Urothelium cell line (cell line): ENCODE results near the gene PHF21A.

ENCODE experiments used
- DNase-seq: peaks from one replicate; pipeline ENCODE4 v3.0.0; 2011; ENCODE audit warnings: low spot score, mixed read lengths
- FAIRE-seq: peaks from 2 replicates; lab custom pipeline; 2011; peaks lifted over from hg19 to GRCh38; lab: Jason Lieb, UNC

Gene PHF21A

DNA sequence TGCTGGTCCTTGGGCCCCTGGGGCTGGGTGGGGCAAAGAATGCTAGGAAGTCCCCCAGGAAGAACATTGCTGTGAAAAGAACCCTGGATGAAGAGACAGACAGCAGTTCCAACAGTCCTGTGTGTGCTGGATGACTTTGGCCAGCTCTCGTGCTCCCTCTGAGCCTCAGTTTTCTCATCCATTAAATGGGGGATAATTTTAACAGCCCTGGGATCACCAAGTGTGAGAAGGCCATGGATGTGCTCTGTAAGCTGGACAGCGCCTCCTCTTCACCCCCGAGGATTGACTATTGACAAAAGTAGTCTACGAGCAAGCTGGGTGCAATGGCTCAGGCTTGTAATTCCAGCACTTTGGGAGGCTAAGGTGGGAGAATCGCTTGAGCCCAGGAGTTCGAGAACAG is 196.3 kb downstream of the PHF21A start:
- no peak for FAIRE-seq
- DNase-seq = no peak

DNA sequence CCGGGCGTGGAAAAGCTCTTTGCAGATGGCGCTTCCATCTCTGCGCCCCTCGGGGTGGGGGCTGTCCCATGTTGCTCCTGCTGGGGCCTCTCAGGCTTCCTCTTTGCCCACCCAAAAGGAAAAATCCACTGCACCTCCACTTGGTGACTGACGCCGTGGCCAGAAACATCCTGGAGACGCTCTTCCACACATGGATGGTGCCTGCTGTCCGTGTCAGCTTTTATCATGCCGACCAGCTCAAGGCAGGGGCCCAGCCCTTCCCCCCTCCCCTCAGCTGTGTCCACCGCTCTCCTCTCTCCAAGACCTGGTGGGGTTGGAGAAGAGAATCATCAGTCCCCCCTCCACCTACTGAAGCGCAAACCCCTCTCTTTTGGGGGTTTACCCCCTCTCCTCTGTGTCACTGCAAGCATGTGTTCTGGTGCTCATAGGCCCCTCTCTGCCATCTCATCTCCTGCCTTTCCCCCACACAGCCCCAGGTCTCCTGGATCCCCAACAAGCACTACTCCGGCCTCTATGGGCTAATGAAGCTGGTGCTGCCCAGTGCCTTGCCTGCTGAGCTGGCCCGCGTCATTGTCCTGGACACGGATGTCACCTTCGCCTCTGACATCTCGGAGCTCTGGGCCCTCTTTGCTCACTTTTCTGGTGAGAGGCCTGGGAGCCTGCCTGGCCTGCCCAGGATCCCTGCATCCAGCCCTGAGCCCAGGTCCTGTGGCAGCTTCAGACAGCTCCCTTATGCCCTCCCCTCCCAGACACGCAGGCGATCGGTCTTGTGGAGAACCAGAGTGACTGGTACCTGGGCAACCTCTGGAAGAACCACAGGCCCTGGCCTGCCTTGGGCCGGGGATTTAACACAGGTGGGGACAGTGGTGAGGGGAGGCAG is 197.0 kb downstream of the PHF21A start:
- DNase-seq = no peak
- no peak for FAIRE-seq

DNA sequence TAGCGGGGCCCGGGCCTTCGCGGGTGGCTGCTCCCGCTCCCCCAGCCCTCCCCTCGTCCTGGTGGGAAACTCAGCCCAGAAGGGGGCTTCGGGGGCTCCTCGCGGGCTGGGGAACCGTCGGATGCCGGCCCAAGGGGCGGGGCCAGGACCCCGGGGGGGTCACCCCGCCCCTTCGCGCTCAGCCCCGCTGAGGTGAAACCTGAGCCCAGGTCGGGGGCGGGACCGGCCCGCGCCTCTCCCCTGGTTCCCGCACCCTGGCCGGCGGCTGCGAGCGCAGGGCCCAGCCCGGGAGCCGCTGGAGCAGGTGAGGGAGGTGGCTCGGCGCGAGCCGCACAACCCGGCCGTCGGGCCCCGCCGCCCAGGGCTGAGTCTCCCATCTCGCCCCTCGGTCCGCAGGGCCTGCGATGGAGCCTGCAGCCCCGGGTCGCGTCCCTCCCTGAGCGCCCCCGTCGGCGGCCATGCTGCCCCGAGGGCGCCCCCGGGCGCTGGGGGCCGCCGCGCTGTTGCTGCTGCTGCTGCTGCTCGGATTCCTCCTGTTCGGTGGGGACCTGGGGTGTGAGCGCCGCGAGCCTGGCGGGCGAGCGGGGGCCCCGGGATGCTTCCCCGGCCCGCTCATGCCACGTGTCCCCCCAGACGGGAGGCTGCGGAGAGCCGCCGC is 198.7 kb downstream of the PHF21A start, which contains the start of gene LARGE2:
Gene LARGE2, plus strand, starts transcription at position 232 of the 658 bp plus-strand sequence. Its CDS starts 227 bp downstream, at position 459.
- DNase-seq = peak; percentile 89
- no peak for FAIRE-seq

DNA sequence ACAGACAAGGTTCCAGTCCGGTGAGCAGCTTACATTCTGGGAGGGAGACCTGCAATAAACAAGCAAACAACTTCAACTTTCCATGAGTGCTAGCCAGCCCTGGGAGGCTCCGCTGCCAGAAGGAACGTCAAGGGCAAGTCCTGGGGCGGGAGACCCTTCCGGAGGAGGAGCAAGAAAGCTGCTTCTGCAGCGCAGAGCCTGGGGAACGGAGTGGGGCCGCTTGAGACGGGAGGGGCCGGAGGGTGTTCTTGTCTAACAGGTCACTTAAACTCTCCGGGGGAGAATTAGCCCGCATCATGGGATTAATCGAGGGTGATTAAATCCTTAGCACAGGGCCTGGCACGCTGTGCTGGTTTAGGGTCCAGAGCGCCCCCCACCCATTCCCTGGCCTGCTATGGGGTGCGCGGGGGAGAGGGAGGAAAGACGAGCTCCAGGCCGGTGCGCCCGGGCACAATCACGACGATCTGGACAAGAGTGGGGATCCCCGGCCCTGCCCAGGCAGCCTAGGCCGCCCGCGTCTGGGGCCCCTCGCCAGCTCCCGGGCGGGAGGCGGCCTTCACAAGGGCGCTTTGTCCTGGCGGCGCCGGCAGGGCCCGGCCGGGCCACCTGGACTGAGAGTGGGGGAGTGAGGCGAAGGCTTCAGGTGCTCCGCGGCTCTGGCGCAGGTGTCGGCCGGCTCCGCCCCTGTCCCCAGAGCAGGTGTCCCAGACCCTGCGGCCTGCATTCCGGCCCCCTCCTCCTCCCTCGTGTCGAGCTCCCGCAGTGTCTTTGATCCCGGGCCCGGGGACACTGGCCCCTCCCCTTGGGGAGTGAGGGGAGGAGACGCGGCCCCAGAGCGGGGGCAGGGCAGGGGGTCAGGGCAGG is 199.5 kb downstream of the PHF21A start:
- peak; percentile 60 for DNase-seq

DNA sequence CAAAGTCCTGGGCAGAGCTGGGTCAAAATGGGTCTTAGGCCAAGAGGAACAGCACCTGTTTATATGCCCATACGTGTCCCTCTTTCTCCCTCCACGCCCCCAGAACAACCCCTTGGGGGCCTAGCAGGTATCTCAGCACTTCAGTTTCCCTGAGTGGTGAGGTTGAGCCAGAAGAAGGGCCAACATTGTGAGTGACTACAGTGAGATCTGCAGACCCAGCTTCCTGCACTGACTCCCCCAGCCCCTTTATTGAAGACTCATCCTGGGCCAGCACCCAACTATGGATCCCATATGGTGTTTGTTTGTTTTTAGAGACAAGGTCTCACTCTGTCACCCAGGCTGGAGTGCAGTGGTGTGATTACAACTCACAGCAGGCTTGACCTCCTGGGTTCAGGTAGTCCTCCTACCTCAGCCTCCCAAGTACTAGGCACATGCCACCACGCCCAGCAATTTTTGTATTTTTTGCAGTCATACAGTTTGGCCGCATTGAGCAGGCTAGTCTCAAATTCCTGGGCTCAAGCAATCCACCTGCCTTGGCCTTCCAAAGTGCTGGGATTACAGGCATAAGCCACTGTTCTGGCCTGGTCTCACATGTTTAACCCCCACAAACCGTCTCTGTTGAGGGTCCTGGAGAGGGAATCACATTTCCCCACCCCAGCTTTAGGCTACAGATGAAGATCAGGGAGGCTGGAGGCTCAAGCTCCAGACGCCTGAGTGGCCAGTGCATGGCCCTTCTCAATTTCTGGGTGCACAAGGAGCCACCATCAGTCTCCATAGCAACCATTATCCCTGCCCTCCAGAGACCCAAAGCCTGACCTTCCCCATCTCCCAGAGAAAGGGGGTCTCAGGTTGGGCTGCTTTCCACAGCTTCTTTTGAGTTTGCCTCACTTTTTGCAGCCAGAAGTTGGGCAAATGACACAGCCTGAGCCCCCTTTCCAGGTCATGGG is 200.4 kb downstream of the PHF21A start:
- FAIRE-seq (no peak), DNase-seq (no peak)

More for the DNA sequence above, 199.5 kb downstream of the PHF21A start:
- no peak for FAIRE-seq

DNA sequence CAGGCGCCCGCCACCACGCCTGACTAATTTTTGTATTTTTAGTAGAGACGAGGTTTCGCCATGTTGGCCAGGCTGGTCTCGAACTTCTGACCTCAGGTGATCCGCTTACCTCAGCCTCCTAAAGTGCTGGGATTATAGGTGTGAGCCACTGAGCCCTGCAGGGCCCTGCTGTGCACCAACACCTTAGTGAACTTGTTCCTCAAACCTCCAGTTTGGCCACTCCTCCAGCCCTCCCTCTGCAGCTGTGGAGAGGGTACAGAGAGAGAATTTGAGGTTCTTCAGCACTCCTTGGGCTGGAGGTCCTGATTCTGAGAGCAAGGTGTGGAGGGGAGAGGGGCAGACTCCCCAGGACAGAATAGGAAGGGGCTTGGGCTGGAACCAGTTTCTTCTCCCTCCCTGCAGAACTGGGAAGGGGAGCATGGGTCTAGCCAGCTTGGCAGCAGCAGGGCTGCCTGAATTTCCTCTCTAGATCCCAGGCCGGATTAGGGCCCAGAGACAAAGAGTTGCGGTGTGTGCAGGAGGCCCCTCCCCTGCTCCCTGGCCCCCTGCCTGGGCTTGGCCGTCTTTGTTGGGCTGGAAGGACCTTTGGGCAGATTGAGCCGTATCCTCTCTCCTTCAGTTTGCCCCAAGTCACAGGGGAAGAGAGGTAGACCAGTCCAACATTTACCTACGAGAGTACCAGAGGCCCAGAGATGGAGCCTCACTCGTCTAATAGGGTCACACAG is 201.3 kb downstream of the PHF21A start:
- FAIRE-seq = no peak

DNA sequence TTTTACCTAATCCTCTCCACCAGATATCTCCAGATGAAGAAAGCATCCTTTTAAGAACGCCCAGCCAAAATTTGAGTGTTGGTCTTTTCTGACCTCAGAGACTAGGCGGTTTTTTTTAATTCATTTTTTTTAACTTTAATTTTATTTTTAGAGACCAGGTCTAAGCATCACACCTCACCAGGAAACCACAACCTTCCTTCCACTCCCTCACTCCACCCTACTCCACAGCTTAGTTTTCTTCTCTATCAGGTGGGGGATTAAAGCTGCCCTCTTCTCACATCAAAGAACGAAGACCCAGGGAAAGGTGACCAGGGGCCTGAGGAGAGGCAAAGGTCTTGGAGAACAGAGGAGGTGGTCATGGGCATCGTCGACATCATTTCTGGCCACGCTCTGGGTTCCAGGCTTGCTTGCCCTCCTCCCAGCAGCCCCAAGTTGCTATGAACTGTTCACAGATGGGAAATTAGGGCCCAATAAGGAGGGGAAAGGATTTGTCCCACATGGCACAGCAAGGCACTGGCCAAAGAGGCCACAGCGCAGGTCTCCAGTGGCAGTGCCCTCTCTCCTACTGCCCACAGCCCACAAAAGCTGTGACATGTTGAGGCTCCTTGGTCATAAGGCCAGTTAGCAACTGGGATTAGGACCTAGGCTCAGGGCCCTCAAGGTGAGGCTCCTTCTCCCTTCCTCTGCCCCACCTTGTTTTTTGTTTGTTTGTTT is 202.1 kb downstream of the PHF21A start:
- DNase-seq = no peak
- no peak for FAIRE-seq

More for the DNA sequence above, 201.3 kb downstream of the PHF21A start:
- DNase-seq = no peak

DNA sequence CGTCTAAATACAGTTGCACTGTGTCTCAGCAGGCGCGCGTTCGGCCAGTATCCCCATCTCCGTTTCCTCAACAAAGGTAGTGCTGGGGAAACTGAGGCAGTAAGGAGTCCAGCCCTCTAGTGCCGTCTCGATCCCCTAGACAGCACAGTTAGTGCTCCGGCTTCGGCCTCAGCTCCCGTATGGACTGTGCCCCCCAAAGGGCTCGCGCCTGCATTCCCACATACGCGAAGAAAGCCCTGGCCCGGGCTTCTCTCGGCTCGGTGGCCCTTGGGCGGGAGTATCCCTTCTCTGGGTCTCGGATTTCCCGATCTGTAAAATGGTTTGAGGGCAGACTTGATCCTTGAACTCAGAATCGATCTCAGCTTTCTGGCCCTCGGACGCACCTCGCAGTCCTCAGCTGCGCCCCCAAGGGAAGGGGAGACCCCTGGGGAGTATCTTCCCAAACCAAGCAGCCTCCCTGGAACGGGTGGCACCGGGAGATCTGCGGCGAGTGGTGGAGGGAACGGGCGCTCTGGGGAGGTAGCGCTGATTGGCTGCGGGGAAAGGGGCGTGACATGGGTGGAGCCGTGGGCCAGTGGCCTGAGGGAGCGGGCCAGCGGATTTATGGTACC is 202.8 kb downstream of the PHF21A start:
- peak; percentile 91 for DNase-seq
- FAIRE-seq = no peak

DNA sequence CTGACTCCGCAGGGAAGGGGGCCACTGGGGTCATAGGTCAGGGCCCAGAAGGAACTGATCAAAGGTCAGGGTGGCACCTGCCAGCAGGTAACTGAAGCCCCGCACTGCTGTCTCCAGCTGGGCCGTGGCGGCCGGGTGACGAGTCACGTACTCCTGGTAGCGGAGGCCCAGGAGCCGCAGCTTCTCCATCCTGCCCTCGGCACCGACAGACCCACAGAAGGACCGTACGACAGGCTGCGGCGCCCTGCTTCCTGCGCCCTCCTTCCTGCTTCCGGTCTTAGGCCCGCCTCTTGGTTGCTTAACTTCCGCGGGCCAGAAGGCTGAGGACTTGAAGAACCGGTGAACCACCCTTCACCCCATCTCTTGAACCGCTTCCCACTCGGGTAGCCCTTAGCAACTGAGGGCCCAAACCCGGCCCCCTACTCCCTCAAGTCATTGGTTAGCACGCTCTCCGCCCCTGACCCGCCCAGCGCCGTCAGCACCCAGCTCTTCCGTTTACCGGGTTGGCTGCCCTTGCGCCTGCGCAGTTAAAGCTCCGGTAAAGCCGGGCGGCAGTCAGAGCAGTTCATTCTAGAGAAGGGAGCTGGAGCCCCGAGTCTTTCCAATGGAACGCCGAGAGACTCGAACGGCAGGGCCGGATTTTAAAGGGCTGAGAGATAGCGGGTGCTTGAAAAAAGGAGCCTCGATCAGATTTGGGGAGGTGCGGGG is 203.5 kb downstream of the PHF21A start, which contains the start of gene PEX16:
Gene PEX16, minus strand, starts transcription at position 255 of the 708 bp plus-strand sequence. Its CDS starts 66 bp downstream, at position 189.
- FAIRE-seq (no peak), DNase-seq (peak; percentile 98)

DNA sequence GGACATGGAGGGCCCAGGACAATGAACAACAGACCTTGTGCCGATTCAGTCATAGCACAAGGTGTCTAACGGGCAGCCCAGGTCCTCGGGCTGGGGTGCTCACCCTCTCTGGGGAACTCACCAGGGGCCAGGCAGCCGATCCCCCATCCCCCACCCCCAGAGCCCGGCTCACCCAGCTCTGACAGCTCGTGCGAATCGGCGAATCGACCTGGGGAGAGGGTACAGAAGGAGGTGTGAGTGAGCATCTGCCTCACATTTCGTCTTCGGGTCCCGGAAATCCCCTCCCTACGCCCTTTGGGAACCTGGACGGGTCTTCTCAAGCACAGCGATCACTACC is 204.0 kb downstream of the PHF21A start:
- DNase-seq = no peak

DNA sequence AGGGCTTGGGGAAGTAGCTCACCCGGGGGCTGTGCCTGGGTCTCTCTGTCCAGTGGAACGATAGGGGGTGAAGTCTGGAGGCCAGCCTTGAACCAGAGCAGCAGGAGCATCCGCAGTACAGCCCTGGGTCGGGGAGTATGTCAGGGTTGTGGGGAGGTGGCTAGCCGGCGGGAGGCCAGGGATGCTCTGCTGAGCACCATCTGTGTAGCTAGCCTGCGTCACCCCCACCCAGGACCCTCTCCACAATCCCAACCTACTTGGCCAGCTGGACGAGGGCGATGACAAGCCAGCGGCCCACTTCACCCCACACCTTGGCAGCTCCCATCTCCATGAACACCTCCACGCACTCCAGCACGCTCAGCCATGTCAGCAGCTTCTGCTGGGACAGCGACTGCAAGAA is 205.8 kb downstream of the PHF21A start:
- no peak for DNase-seq
- FAIRE-seq = no peak

More for the DNA sequence above, 204.0 kb downstream of the PHF21A start:
- FAIRE-seq = no peak

DNA sequence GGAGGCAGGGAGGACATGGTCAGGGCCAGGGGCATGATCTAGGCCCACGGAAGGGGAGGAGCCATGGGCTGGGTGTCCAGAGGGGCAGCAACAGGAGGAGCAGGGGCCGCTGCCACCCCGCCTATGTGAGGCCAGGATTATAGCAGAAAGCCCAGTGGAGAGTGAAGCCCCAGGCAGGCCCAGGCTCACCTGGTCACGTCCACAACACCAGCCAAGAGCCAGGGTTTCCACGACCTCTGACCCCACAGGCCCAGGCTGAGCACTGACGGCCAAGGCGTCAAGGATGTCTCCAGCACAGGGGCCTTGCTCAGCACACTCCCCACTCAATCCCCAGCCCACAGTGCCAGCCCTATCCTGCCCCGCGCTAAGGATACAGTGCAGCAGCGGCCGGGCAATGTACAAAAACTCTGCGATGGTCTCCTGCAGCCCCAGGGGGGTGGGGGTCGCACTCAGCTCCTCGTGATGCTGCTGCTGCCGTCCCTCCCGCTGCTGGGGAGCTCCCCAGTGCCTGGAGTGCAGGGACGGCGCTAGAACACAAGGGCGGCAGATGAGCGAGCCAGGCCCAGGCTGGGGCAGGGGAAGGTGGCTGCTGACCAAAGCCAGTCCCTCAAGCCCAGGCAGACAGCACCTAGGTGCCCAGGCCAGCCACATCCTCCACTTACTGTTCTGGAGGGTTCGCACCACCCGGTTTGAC is 207.2 kb downstream of the PHF21A start:
- FAIRE-seq (no peak), DNase-seq (no peak)

DNA sequence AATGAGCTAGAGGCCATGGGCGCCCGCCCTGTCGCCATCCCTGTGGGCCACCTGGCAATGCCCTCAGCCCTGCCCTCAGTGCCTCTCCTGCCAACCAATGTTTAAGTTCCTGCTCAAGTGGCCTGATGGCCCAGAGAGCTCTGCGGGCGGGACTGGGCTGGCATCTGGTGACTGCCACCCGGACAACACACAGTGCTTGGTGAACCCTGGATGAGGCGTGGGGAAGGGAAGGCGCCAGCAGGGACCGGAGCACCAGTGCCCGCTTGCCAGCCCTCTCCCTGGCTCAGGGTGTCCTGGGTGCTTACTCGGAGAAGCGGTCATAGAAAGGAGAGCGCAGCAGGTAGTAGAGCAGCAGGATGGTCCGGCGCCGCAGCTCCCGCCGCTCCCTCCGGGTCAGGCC is 207.7 kb downstream of the PHF21A start:
- no peak for DNase-seq
- no peak for FAIRE-seq

DNA sequence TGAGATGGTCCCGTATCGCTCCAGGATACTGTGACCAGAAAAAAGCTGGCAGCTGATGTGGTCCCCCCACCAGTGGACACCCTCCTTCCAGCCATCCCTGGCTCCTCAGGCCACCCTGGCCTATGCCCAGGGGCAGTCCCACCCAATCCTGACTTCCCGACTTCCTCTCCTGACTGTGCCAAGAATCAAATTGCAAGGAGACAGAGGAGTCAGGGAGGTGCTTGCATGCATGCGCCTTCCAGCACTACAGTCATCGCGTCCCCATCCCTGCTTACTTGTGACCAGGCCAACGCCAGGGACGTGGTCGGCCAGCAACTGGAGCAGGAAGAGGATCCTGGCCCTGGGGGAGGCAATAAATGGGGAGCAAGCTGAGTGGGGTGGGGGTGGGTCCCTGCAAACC is 210.6 kb downstream of the PHF21A start:
- DNase-seq (no peak), FAIRE-seq (no peak)

DNA sequence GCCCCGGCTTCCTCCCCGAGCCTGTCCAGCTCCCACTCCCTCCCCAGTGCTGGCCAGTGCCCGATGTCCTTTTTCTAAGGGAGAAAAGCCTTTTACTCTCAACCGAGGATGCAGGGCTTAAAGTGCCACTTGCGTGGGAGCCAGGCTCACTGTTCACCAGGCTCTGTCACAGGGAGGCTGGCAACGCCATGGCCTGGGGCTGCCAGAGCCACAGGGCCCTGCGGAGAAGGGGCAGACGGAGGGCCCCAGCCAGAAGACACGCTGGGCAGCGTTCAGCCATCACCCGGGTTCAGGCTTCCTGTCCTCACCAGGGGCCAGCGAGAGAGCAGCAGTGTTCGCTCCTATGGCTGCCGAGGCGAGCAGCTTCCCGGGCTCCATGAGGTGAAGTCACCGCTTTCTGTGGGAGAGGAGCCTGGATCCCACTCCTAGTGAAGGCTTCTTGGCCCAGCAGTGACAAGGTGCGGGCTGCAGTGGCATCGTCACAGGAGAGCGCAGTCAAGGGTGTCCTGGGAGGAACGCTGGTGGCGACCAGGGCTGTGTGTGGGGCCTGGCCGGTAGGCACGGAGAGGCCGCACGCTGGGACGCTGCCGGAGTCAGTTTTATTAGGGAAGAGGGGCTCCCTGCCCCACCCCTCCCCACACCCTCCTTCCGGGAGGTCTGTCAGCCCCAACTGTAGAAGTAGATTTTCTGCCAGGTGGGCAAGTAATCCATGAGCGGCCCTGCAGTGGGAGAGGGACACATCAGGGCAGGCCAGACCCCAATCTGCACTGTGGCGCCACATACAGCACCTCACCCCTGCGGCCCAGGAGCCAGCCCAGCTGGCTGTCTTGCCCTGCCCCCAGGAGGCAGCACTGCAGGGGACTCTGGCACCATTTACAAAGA is 211.4 kb downstream of the PHF21A start:
- DNase-seq = no peak
- no peak for FAIRE-seq

DNA sequence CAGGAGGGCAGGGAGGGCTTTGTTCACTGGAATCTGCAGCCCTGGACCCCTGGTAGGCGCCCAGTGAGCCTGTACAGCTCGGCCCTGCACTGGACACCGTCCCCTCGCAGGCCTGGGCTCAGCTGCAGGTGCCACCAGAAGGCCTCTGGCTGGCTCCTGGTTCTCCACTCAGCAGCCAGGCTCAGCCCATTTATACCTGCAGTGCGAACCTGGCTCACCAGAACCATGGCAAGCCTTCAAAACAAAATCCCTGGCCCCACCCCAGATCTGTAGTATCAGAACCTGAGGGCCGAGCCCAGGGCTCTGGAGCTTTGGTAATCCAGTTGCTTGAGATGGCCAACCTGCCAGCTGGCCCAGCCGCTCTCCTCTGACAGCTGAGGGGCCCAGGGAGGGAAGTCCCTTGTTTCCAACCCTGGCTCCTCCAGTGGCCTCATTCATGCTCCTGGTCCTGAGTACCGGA is 213.3 kb downstream of the PHF21A start:
- no peak for DNase-seq
- FAIRE-seq = no peak
